ENCODE results near the gene RAP2C.

The RAP2C gene

DNA sequence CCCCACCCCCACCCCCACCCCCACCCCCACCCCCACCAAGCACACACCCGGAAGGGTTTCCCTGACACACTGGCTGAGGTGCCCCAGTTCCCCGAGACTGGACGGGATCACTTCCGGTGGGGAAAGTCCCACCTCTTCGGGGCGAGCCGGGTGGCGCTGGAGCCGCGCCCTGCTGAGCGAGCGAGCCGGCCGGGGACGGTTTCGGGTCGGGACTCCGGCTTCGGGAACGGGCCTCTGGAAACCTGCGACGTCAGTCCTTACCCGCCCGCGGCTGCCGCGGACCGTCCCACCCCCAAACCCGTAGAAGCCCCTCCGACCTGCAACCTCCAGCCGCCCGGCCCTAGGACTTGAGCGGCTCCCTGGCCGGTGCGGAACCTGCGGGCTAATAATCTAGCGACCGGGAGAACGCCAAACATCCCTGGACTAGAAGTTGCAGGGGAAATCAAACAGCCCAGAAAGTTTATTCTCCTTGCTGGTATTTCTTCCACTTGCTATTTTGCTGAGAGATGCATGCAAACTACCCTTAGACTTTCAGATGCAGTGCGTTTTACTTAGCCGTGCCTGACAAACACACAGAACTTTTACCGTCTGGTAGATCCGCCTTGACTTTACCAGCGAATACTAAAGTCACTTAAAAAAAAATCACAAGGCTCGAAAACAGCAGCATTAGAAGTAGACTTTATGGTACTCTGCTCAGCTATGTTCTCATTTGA lies 991 bp downstream of the RAP2C start (continued):
- TF ChIP-seq, protein P1, sequence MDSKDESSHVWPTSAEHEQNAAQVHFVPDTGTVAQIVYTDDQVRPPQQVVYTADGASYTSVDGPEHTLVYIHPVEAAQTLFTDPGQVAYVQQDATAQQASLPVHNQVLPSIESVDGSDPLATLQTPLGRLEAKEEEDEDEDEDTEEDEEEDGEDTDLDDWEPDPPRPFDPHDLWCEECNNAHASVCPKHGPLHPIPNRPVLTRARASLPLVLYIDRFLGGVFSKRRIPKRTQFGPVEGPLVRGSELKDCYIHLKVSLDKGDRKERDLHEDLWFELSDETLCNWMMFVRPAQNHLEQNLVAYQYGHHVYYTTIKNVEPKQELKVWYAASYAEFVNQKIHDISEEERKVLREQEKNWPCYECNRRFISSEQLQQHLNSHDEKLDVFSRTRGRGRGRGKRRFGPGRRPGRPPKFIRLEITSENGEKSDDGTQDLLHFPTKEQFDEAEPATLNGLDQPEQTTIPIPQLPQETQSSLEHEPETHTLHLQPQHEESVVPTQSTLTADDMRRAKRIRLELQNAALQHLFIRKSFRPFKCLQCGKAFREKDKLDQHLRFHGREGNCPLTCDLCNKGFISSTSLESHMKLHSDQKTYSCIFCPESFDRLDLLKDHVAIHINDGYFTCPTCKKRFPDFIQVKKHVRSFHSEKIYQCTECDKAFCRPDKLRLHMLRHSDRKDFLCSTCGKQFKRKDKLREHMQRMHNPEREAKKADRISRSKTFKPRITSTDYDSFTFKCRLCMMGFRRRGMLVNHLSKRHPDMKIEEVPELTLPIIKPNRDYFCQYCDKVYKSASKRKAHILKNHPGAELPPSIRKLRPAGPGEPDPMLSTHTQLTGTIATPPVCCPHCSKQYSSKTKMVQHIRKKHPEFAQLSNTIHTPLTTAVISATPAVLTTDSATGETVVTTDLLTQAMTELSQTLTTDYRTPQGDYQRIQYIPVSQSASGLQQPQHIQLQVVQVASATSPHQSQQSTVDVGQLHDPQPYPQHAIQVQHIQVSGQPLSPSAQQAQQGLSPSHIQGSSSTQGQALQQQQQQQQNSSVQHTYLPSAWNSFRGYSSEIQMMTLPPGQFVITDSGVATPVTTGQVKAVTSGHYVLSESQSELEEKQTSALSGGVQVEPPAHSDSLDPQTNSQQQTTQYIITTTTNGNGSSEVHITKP (tag by site-specific recombination; IDR thresholded peaks at IDR 0.05), result peak; percentile 72

DNA sequence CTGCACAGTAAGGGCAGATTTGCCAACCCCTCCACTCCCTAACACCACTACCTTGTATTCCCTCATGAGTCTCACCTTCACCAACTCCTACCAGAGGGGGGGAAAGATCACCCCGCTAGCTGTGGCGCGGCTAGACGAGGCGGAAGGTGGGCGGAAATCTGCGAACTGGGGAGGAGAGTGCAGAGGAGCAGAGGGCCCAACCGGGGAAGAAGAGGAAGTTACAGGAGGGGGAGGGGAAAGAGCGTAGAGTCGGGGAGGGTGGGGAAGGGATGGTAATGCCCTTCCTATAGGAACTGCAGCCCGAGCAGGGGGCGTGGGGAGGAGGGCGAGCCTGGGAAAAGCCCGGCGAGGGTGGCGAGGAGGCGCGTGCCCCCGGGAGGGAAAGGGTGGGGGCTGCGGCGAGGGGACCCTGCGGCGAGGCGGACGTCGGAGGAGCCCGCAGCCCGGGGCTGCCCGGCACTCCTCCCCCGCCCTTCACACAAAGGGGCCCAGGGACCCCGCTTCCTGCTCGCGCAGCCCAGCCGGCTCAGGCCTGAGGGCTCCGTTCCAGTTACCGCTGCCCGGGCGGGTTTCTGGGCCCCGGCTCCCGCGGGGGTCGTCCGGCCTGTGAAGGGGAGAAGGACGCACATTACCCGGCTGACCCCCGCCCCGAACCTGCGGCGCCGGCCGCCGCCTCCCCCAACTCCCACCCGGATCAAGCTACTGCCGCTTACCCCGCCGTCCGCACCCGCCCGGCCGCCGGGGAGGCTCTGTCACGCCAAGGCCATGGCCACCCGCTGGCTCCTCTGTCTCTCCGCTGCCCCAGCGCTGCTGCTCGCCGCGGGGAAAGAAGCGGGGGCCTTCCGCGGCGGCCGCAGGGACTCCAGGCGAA lies 1.8 kb downstream of the RAP2C start:
- Histone ChIP-seq H3K4me3 (ENCODE audit: low read depth, low read length) (peak overlapping the region; percentile 70), H3K4me1 (ENCODE audit: control insufficient read depth, insufficient read depth, low read length) (peaks cover 3% of the 10 kb centered on the region; the same call in 1 of the 2 replicates), H3K27ac (ENCODE audit: extremely low read depth, low read depth, low read length) (peak overlapping the region; percentile 95), H3K36me3 (ENCODE audit: control insufficient read depth in 2 of 2, insufficient read depth in 1 of 2, low read length in 2 of 2) (peaks cover 12 to 21% of the 10 kb centered on the region in 2 experiments; a peak in 2 of 3 replicates), H3K9me3 (ENCODE audit: control insufficient read depth, insufficient read depth, low read depth, low read length) (no peaks in the 10 kb centered on the region)
- CTCF ChIA-PET, result interaction anchor here (0.6 to 1.8 kb wide), 3 partner anchors 22 to 490 kb away, joined by 3 to 5 read pairs (median 4); no protein-coding TSS in a partner anchor
- POLR2A ChIA-PET, result interaction anchor here (0.6 kb wide), 2 partner anchors 63 to 491 kb away, joined by 3 to 4 read pairs; no protein-coding TSS in a partner anchor
- TF ChIP-seq ZNF311 (tag by site-specific recombination; IDR thresholded peaks at IDR 0.05; ENCODE audit: borderline replicate concordance) (no peak), ZNF324 (tag by site-specific recombination; IDR thresholded peaks at IDR 0.05) (no peak), ZNF501 (tag by site-specific recombination; IDR thresholded peaks at IDR 0.05) (peak; percentile 78; the same call in 1 of the 2 replicates), ZNF626 (tag by site-specific recombination; IDR thresholded peaks at IDR 0.05) (no peak), YY2 (tag by site-specific recombination; IDR thresholded peaks at IDR 0.05) (no peak), MEIS1 (CRISPR knock-in tag; IDR thresholded peaks at IDR 0.05; ENCODE audit: borderline replicate concordance) (no peak), ZNF112 (tag by site-specific recombination; IDR thresholded peaks at IDR 0.05) (no peak), GLIS2 (tag by site-specific recombination; IDR thresholded peaks at IDR 0.05) (peak; percentile 71), ZNF354C (tag by site-specific recombination; IDR thresholded peaks at IDR 0.05; ENCODE audit: borderline replicate concordance, low read depth) (no peak), ZIC2 (tag by site-specific recombination; IDR thresholded peaks at IDR 0.05) (peak; percentile 60), ZNF510 (tag by site-specific recombination; IDR thresholded peaks at IDR 0.05; ENCODE audit: insufficient replicate concordance) (no peak), ZNF350 (tag by site-specific recombination; IDR thresholded peaks at IDR 0.05) (no peak), SP3 (tag by site-specific recombination; IDR thresholded peaks at IDR 0.05) (peak; percentile 57), ZNF670 (tag by site-specific recombination; IDR thresholded peaks at IDR 0.05; ENCODE audit: low read depth) (no peak), KLF8 (tag by site-specific recombination; IDR thresholded peaks at IDR 0.05) (no peak; the same call in 1 of the 2 replicates), MZF1 (tag by site-specific recombination; IDR thresholded peaks at IDR 0.05; ENCODE audit: borderline replicate concordance) (no peak), ZNF585B (tag by site-specific recombination; IDR thresholded peaks at IDR 0.05) (no peak)
- TF ChIP-seq, protein P2, sequence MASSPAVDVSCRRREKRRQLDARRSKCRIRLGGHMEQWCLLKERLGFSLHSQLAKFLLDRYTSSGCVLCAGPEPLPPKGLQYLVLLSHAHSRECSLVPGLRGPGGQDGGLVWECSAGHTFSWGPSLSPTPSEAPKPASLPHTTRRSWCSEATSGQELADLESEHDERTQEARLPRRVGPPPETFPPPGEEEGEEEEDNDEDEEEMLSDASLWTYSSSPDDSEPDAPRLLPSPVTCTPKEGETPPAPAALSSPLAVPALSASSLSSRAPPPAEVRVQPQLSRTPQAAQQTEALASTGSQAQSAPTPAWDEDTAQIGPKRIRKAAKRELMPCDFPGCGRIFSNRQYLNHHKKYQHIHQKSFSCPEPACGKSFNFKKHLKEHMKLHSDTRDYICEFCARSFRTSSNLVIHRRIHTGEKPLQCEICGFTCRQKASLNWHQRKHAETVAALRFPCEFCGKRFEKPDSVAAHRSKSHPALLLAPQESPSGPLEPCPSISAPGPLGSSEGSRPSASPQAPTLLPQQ (tag by site-specific recombination; IDR thresholded peaks at IDR 0.05), result peak; percentile 74
- TF ChIP-seq, protein P3, sequence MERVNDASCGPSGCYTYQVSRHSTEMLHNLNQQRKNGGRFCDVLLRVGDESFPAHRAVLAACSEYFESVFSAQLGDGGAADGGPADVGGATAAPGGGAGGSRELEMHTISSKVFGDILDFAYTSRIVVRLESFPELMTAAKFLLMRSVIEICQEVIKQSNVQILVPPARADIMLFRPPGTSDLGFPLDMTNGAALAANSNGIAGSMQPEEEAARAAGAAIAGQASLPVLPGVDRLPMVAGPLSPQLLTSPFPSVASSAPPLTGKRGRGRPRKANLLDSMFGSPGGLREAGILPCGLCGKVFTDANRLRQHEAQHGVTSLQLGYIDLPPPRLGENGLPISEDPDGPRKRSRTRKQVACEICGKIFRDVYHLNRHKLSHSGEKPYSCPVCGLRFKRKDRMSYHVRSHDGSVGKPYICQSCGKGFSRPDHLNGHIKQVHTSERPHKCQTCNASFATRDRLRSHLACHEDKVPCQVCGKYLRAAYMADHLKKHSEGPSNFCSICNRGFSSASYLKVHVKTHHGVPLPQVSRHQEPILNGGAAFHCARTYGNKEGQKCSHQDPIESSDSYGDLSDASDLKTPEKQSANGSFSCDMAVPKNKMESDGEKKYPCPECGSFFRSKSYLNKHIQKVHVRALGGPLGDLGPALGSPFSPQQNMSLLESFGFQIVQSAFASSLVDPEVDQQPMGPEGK (tag by site-specific recombination; IDR thresholded peaks at IDR 0.05), result peak; percentile 96
- TF ChIP-seq, protein P4, sequence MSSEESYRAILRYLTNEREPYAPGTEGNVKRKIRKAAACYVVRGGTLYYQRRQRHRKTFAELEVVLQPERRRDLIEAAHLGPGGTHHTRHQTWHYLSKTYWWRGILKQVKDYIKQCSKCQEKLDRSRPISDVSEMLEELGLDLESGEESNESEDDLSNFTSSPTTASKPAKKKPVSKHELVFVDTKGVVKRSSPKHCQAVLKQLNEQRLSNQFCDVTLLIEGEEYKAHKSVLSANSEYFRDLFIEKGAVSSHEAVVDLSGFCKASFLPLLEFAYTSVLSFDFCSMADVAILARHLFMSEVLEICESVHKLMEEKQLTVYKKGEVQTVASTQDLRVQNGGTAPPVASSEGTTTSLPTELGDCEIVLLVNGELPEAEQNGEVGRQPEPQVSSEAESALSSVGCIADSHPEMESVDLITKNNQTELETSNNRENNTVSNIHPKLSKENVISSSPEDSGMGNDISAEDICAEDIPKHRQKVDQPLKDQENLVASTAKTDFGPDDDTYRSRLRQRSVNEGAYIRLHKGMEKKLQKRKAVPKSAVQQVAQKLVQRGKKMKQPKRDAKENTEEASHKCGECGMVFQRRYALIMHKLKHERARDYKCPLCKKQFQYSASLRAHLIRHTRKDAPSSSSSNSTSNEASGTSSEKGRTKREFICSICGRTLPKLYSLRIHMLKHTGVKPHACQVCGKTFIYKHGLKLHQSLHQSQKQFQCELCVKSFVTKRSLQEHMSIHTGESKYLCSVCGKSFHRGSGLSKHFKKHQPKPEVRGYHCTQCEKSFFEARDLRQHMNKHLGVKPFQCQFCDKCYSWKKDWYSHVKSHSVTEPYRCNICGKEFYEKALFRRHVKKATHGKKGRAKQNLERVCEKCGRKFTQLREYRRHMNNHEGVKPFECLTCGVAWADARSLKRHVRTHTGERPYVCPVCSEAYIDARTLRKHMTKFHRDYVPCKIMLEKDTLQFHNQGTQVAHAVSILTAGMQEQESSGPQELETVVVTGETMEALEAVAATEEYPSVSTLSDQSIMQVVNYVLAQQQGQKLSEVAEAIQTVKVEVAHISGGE (tag by site-specific recombination; conservative IDR thresholded peaks at IDR 0.05; ENCODE audit: low read depth), result peak; percentile 90

Measured in HEK293 (cell line).